HTERT RPE-1 (cell line): ENCODE measurements around the gene MDP1.

Source experiments
- in situ Hi-C: fragments of 300-500 bp; cut with MboI; formaldehyde crosslinking; loops from 4 replicates; pipeline ENCODE4 v1.14.3; 2020; ENCODE audit warnings: low sequenced_read_pairs

MDP1 gene

DNA sequence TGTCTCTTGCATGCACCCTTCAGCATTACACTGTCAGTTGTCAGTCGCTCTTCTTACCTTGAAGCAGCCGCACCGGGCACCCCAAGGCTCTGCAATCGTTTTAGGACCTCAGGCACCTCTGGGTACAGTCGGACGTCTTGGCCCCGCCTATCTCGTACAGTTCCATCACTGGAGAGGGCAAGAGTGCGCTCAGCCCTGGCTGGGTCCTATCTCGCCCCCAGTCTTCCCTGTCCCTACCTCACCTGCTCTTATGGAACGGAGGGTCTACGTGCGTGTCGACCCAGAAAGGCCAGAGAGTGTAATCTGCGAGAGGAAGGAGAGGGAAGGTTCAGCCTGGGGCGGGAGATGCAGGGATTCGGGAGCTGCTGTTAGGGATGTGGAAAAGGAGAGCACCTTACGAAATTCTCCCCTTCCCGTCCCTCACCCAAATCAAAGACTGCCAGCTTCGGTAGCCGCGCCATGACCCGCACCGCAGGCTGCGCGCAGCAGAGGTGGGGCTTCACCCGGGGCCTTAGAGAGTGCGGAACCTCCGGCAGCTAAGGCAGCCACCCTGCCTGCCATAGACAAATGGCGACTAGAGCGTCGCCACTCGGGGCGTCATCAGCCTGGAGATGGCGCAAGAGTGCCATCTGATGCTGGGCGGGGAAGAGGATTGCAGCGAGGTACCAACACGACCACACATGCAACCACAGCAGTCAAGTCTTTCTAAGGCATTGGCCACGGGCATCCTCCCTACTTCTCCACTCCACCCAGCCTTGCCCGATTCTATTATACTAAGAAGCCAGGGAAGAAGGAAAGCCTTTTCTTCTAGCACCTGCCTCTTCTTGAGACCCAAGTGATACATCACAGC lies at the start of gene MDP1:
Gene MDP1, minus strand, starts transcription at position 572 of the 850 bp plus-strand sequence. Its CDS starts 111 bp downstream, at position 461.
- in situ Hi-C loops = no loop called here

DNA sequence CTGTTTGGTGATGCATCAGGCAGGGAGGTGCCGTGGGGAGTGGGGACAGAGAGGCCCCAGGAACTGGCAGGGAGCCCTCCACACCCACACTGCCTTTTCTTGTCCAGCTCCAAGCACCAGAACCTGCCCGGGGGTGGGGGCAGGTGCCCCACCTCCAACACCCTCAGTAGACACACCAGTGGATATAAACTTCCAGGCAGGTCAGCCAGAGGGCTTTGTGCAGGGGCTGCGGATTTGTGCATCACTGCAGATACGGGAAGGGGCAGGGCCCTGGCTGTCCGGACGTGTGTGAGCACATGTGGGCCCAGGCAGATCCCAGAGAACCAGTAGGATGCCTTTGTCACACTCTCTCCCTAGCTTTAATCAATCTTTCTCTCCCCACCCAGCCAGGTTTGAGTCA lies 48.4 kb upstream of the MDP1 start:
- in situ Hi-C loops = no loop called here

DNA sequence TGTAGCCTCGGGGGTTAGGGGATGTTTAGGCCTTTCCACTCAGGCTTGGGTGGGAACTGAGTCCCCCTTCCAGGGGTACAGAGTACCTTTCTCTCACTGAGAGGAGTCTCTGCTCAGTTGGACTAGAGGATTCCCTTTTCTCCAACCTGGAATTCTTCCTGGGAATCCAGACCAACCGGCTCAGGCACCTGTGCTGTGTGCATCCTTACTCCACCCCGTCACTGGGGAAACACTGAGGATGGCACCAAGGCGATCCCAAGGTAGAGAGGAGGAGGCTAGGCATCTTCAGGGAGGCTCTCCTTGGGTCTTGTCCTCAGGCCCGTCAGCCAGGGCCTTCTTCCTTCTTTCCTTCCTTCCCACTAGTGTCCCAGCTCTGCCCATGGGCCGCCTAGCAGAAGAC lies 48.0 kb upstream of the MDP1 start:
- in situ Hi-C loops = no loop called here

DNA sequence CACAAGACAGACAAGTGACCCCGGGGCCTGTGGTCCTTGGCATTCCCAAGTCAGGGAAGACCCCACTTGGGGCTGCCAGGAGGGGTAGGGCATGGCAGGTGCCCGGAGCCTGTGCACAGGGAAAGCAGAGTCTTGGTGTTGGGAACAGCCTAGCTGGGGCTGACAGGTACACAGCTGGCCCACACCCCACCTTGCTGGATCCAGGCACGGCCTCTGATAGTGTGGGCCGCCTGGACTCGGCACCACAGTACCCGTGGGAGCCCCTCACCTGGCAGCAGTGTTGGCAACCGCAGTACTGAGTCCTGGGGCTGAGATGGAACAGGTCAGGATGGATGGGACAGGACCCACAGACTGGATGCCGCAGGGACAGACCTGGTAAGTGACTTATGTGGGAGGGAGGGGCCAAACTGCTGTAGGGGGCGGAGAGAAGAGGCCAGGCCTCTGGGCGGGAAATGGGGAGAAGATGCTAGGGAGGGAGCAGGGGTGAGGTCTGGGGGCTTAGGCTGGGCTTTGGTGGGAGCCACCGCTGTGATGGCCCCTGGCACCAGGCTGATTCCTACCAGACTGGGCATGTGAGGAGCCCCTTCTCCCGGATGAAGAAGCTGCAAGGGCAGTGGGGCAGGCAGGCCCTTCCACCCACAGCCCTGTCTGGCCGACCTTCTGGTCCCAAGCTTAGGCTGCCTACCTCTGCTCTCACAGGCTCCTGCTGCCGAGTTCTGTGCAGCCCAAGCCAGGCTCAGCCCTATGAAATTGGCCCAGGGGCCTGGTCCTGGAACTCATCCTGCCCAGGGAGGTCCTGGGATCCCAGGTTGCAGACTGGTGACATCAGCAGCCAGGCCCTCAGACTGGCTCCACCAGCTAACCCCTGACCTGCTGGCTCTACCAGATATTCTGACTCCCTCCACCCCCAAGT lies 47.2 kb upstream of the MDP1 start, which contains the start of gene TGM1:
Gene TGM1, minus strand, starts transcription at position 357 of the 913 bp plus-strand sequence. CDS start 825 bp downstream, outside the sequence.
- in situ Hi-C loops = no loop called here

DNA sequence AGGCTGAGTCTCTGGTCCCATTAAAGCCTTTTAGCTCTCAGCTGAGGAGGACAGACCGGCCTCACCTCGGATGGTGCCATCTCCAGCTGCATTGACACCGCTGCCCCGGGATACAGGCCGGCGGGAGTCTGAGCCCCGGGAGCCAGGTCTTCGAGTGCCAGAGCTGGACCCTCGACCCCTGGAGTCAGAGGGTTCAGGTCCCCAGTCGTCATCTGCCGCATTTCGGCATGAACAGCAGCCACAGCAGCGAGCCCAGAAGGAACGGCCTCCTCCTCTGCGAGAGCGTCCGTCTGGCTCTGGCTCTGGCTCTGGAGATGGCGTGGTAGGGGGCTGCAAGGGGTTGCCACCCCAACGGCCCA lies 46.1 kb upstream of the MDP1 start:
- in situ Hi-C loops = no loop called here

DNA sequence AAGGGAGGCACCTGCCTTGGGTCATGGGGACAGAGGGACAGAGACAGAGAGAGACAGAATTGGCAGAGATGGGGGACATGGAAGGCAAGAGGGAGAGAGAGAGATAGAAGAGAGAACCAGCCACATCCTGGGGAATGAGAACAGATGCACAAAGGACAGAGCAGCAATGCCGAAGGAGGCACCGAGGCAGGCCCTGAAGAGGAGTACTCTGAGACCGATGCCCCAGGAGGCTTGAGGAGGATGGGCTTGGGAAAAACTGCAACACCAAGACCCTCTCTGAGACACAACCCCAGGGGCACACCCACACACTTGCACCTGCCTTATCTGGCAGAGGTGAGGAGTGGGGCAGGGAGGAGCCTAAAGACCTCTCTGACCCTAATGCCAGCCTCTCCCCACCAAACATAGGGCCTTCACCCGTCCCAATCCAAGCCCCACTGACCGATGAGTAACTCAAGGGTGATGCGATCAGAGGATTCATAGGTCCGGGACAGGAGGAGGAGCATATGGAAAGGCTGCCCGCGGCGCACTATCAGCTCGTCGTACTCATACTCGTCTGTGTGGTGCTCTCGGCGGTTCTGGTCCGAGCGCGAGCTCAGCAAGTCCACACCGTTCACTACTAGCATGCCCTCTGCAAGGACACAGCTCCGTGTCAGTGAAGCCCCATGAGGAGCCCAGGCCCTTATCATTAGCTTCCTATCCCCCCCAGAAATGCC lies 45.5 kb upstream of the MDP1 start:
- in situ Hi-C loops = no loop called here

DNA sequence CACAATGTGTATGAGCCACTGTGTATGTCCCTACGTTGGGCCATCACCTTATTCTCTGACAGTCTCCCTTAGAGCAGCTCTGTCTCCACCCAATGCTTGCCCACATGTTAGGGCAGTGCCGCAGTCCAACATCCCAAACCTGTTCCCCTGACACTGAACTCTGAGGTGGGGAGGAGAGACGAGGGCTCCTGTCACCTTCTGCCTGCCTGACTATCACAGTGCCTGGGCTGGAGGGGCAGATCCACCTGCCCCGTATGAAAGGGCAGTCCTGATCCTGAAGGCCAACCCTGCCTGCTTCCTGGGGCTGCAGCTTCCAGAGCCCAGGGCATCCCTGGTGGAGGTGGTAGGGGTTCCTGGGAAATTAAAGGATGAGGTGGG lies 44.9 kb upstream of the MDP1 start:
- in situ Hi-C loops = no loop called here

DNA sequence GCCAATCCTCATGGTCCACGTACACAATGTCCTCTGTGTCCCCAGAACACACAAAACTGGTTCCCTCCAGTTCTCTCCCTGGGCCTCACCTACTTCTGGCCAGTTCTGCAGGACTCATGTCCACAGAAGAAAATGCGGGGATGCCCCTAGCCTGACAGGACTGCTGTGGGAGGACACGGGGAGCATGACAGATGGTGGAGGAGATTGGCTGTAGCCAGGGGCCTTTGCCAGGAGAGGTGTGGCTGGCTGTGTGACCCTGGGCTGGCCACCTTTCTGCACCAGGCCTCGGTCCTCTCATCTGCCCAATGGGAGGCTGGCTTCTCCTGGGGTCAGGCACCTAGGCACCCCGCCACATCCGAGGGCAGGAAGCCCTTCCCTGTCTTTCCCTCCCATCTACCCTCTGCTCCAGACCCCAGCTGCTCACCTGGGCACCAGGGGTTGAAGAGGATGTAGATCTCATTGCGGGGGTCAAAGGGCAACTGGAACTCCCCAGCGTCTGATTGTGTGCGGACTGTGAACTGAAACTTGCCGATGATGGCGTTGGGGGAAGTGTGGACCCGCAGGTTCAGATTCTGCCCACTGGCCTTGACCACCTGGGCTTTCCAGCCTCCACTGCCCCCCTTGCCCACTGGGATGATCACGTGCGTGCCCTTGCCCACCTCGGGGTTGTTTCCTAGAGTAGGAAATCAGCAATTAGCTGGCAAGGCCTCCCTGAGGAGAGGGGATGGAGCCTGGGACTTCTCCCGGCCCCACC lies 44.3 kb upstream of the MDP1 start:
- in situ Hi-C loops = no loop called here

DNA sequence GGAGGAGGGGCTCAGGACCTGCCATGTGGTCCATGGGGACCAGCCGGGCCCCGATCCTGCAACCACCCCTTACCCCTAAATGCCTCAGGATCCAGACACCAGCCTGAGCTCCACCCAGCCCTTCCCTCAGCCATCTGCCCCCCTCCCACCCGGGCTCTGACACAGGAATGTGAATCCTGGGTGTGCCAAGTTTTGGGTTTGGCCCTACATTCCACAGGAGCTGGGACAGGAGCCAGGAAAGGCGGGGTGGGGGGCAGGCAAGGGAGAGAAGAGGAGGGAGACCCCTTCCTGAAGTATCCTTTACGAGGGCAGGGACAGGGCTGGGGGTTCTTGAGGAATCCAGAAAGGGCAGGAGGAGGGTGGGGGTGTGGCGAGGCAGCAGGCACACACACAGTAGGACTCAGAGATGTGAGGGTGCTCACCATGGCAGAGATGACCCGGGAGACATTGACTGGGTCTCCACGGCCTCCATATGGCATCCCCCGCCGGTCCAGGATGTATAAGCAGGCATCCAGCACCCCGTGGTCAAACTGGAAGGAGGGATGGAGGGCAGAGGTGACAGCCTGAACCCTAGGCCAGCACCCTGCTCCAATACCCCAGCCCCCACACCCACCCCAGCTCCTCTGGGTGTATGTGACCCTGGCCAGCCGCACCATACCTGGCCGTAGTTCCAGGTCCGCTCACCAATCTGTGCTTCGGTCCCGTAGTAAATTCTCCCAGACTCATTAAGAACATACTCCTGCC lies 43.6 kb upstream of the MDP1 start:
- in situ Hi-C loops = no loop called here

DNA sequence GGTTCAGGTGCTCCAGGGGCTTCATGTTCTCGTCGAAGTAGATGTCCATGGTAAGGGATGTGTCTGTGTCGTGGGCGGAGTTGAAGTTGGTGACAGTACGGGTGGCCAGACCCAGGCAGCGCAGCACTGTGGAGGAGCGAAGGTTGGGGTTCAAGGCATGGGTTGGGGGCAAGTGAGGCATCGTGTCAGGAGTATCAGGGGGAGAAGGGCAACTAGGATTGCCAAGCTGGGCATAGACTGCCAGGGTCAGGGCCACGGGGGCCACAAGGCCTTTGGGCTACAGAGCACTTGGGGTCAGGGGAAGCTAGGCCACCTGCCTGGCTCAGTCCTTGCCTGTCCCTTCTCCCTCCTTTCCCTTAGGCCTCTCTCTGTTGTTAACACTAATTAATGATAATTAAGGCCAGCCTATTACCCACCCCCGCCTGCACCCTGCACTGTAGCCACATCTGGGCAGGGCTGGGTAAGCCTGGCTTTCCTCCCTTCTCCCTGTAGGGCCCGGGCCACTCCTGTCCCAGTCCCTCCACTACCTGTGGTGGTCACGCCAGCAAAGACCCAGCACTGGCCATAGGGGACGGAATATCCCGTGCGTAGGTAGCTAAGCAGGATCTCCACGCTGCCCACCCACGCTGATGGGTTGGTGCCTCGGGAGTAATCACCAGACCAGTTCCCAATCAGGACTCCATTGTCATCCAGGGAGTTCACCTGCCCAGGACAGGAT lies 42.8 kb upstream of the MDP1 start:
- in situ Hi-C loops = no loop called here

DNA sequence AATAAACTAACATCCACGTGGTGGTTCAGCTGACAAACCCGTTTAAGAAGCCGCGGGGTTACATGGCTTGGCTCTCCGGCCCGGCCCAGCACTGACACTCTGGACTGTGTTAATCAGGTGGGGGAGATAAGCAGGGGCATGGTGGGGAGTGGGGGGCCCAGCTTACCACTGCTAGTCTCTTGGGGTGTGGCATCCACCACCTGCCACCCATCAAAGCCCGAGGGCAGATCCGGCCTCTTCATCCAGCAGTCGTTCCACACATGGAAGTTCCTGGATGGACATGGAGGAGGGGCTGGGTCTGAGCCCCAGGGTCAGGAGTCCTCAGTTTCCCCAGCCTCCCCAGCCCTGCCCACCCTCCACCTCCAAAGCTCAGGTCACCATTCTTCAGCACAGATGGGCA lies 42.3 kb upstream of the MDP1 start:
- in situ Hi-C loops = no loop called here

DNA sequence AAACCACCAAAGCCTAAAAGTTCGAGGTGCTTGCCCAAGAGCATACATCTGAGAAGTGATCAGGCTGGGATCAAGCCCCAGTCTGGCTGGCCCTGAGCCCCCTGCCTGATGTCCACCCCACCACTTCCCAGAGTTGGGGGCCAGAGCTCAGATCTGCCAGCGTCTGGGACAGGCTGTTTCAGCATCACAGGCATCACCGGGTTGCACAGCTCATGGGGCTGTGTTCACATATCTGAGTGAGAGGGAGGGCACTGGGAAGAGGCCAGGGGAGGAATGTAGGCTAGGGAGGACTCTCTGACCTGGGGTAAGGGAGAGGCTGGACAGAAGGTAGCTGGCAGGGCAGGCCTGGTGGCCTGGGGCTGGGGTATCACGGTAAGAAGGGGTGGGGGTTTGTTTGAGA lies 41.1 kb upstream of the MDP1 start:
- in situ Hi-C loops = no loop called here

DNA sequence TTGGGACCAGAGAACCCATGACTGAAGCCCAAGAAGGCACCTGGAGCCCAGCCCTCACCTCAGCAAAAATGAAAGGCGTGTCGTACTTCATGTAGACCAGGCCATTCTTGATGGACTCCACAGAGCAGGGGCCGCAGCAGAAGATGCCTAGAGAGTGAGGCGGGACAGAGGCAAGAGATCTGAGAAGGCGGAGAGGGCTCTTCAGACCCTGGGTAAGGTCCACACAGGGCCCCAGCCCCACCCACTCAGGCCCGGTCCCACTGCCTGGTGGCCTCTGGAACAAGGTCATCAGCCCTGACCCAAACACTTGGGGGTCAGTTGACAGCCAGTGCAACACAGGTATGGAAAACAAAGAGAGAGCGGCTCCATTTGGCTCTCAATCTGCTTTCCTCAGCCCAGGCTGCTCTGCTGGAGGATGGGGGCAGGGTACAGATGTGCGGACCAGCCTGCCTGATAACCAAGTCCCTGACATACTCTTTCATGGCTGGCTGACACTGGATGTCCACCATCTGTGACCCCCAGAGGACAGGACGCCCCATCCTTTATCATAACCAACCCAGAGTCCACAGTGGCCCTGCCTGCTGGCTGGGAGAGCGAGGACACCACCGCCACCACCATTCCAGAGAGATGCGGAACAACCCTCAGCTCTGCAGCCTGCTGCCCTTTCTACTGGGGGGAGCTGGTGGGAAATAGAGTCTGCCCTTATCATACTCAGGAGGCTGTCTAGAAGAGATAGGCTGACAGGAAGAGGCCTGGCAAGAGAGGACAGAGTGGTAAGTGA lies 40.3 kb upstream of the MDP1 start:
- in situ Hi-C loops = no loop called here

DNA sequence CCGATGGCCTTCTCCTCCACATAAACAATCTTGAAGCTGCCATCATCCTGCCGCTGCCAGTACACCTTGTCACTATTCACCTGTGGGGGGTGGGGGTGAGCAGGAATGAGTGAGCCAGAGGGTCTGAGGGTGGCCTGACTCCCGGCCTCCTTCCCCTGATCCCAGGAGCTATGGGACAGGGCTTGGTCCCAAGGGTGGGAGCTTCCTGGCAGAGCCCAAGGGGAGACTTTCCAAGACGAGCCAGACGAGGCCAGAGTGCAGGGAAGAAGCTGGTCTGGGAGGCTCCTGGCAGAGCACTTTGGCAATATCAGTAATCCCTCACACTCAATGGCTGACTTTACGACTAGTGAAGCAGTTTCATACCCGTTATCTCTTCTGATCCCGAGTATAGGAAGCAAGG lies 39.6 kb upstream of the MDP1 start:
- in situ Hi-C loops = no loop called here

DNA sequence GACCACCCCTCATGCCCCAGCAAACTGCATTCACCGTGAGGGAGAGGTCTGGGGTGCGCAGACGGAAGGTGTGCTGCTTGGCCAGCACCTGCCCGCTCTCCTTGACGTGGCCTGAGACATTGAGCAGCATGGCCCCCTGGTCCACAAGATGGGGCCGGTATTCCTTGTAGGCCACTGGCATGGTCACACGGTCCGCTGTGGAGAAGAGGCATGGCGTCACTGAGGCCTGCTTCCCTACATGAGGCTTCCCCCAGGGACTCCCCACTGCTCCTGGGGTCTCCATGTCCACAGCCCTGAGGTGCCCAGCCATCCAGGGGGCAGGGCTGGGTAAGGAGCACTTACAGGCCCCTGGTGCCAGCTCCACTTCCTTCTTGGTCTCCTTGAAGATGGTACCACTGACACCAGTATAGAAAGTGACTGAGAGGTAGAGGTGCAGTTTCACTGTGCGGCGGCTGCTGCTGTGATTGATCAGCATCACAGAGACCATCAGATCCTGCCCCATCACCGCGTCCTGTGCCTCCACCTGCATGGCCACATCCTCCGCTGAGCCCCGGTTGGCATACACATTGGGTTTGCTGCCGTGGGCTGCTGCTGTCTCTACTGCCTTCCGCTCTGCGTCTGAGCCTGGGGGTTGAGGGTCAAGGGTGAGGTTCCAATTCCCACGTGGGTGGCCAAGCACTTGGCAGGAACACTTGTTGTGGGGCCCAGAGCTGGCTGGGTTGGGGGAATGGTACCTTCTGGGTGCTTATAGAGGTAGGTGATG lies 38.9 kb upstream of the MDP1 start:
- in situ Hi-C loops = no loop called here

DNA sequence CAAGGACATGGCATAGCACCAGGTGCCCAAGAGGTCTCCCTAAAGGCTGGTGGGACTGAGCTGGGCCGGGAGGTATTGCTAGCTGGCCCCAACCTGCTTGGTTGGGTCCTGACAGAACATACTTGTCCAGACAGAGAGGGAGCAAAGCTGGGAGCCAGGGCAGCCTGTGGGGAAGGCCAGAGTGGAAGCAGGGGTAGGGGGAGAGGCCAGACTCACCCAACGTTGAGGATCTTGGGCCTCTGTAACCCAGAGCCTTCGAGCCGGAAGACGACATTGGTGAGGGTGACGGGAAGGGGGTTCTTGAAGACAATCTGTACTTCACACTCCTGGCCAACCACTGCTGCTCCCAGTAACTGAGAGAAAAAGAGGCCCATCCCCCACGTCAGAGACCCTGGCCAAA lies 38.1 kb upstream of the MDP1 start:
- in situ Hi-C loops = no loop called here

DNA sequence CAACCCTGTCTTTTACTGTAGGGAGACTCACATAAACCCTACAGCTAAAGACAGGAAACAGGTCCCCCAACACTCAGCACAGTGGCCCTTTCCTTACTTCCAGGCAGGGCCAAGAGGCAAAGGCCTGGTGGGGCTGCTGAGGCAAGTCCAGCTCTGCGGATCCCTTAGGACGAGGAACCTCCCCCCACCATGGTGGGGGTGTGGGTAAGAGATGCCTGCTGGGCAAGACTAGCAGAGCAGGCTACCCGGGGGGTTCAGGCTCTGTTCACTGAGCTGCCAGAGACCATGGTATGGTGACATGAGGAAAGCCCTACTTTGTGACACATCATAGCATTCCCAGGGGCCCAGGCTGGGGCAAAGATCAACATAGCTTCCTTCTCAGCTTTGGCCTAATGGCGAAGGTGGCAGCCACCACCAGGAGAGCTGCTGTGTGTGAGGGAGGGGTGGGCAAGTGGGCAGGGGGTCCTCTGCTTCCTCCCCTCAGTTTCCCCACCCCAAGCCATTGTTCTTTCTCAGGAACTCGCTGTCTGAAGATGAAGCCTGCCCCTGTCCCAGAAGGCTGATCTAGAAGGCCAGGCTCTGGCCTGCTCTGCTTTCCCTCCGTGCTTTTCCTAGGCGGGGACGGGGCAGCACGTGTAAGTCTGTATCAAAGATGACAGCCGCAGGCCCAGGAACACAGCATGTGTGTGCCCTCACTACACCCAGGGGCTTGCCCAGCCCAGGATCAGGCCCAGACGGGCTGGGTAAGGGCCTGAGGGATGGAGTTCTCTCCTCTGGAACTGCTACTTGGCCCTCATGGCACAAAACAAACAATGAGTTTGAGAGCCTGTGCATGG lies 36.6 kb upstream of the MDP1 start:
- in situ Hi-C loops = no loop called here
